Gastrocnemius medialis (tissue), 4 donors: ENCODE measurements around the gene ACTN4. TPM values are rescaled to one million over a fixed set of nuclear protein-coding genes. Genes with fewer than 3 reads are reported as not detected.

Experiments used
- ATAC-seq, 2 donors: fragments of 150-250 bp; one replicate each; pipeline ENCODE4 v1.9.1; 2016
- DNase-seq, 2 donors: peaks; one replicate each; pipeline ENCODE4 v3.0.0-alpha.2; 2019
- H3K27ac ChIP-seq, 4 donors: fragments of 200-600 bp; sonication (generic); 1 replicate in 1 of 4; 2 replicates in 3 of 4; pipeline ENCODE4 v1.5.1; 2016 to 2018; ENCODE audit warnings: mild to moderate bottlenecking in 2 of 4, moderate library complexity in 1 of 4
- H3K27me3 ChIP-seq, 3 donors: fragments of 200-600 bp; sonication (generic) in 2 of 3; 1 replicate in 1 of 3; 2 replicates in 2 of 3; pipeline versions ENCODE4 v1.5.1 to v1.6.0; 2016 to 2019; ENCODE audit warnings: mild to moderate bottlenecking in 1 of 3, moderate library complexity in 1 of 3
- H3K36me3 ChIP-seq, 2 donors: fragments of 200-600 bp; sonication (generic) in 1 of 2; one replicate each; pipeline ENCODE4 v1.5.1; 2017 to 2018
- H3K4me1 ChIP-seq, 2 donors: fragments of 200-600 bp; sonication (generic) in 1 of 2; one replicate each; pipeline ENCODE4 v1.5.1; 2016 to 2017; ENCODE audit warnings: mild to moderate bottlenecking in 2 of 2
- H3K4me3 ChIP-seq, 4 donors: fragments of 200-600 bp; sonication (generic) in 3 of 4; 1 replicate in 1 of 4; 2 replicates in 3 of 4; pipeline ENCODE4 v1.5.1; 2016 to 2019; ENCODE audit warnings: mild to moderate bottlenecking in 2 of 4
- H3K9me3 ChIP-seq, 3 donors: fragments of 200-600 bp; sonication (generic) in 2 of 3; 1 replicate in 1 of 3; 2 replicates in 2 of 3; pipeline ENCODE4 v1.5.1; 2016 to 2019
- CTCF ChIP-seq, 5 experiments: fragments of 450-650 bp in 3 of 5; fragments of 200-600 bp in 2 of 5; sonication (generic) in 2 of 5; IDR thresholded peaks in 4 of 5; conservative IDR thresholded peaks in 1 of 5; 1 replicate in 4 of 5; 2 replicates in 1 of 5; pipeline ENCODE4 v1.5.1; 2016 to 2019; ENCODE audit warnings: antibody characterized with exemption in 5 of 5, mild to moderate bottlenecking in 3 of 5, moderate library complexity in 3 of 5
- POLR2A ChIP-seq, 2 donors: fragments of 450-650 bp; IDR thresholded peaks; one replicate each; pipeline ENCODE4 v1.6.1; 2017; ENCODE audit warnings: antibody characterized with exemption in 2 of 2, mild to moderate bottlenecking in 2 of 2, moderate library complexity in 2 of 2
- in situ Hi-C, 4 donors: fragments of 200-750 bp; cut with MboI; loops; one replicate each; pipeline versions ENCODE4 v1.15.0 to v1.8.0; 2017; ENCODE audit warnings: low sequenced_read_pairs in 4 of 4
- intact Hi-C: fragments of 100-400 bp; cut with DNase I; formaldehyde crosslinking; loops from one replicate; pipeline ENCODE4 v1.15.1; 2023; ENCODE audit warnings: low total_unique reads
- total RNA-seq, 4 donors: library from RNA; depleted of rRNA; stranded (reverse); fragments of >200 nt; gene quantifications; one replicate each; pipeline versions ENCODE4 v1.1.0 to v1.2.3, GENCODE V29; 2016

ACTN4 gene
- total RNA-seq, 4 donors from 2014 or later = 32.0 to 85.3 (median 63.9) TPM

DNA sequence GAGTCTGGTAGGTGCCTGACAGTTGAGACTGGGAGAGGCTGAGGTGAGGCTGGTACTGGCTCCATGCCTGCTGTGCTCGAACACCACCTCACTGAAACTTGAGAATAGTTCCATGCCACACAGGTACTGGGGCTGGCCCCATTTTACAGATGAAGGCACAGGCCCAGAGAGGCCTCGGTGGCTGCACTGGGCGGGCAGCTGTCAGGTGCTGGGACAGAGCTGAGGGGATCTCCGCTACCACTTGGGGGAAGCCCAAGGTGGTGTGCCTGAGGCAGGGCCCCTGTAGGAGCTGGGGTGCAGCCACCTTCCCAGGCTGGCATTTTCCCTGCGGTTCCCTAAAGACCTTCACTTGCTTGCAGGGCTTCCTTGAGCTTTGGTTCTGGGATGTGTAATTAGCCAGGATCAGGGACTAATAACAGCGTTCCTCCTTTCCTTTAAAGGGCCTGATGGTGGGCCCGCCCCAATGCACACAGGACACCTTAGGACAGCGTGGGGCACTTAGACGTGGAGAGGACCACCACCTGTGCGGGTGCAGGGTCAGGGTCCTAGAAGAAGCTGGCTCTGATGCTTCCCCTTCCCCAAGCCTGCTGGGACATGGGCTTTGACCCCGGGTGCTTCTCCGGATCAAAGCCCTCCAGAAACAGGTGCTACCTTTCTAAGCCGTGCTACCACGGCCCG is 73.2 kb downstream of the ACTN4 start:
- no peak overlapping the region for H3K4me3 ChIP-seq
- H3K36me3 ChIP-seq = peaks cover 4 to 70% of the 10 kb centered on the region in 2 donors
- H3K27ac ChIP-seq = peak overlapping the region; percentile 51 to 78 (median 60)
- in situ Hi-C loops (no loop called here), intact Hi-C loops (no loop called here)
- no peaks in the 10 kb centered on the region for H3K27me3 ChIP-seq
- H3K9me3 ChIP-seq = no peaks in the 10 kb centered on the region
- ATAC-seq (no peak), DNase-seq (no peak)
- H3K4me1 ChIP-seq = peaks cover 12 to 15% of the 10 kb centered on the region in 2 donors
- TF ChIP-seq POLR2A (IDR thresholded peaks at IDR 0.05) (no peak), CTCF (IDR thresholded peaks at IDR 0.05 in 4 of 5, conservative IDR thresholded peaks at IDR 0.05 in 1 of 5) (no peak)

DNA sequence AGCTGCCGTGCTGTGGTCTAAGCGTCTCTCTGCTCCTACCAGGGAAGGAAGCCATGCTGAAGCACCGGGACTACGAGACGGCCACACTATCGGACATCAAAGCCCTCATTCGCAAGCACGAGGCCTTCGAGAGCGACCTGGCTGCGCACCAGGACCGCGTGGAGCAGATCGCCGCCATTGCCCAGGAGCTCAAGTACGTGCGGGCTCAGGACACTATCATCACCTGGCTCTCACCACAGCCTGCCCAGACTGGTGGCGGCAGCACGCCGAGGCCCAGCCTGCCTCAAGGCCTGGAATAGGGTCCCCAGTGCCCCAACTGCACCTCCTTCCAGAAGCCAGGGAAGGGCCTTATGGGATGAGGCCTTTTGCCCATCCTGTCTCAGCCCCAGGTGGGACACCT is 74.0 kb downstream of the ACTN4 start:
- H3K27me3 ChIP-seq = no peaks in the 10 kb centered on the region
- intact Hi-C loops (no loop called here), in situ Hi-C loops (no loop called here)
- no peak for TF ChIP-seq CTCF (IDR thresholded peaks at IDR 0.05 in 4 of 5, conservative IDR thresholded peaks at IDR 0.05 in 1 of 5)
- TF ChIP-seq POLR2A (IDR thresholded peaks at IDR 0.05) = no peak
- peaks cover 10 to 11% of the 10 kb centered on the region in 2 donors for H3K4me1 ChIP-seq
- H3K36me3 ChIP-seq = peaks cover 8 to 78% of the 10 kb centered on the region in 2 donors
- ATAC-seq (no peak), DNase-seq (no peak)
- no peaks in the 10 kb centered on the region for H3K9me3 ChIP-seq
- peak overlapping the region; percentile 23 to 78 (median 66) for H3K27ac ChIP-seq
- no peak overlapping the region for H3K4me3 ChIP-seq

GRCh38 chr19:38721979-38722773 is 74.7 kb downstream of the ACTN4 start:
- H3K27me3 ChIP-seq = no peaks in the 10 kb centered on the region
- H3K27ac ChIP-seq = peak overlapping the region; percentile 23 to 78 (median 66)
- in situ Hi-C loops = no loop called here
- no peak for ATAC-seq
- intact Hi-C loops = no loop called here
- peaks cover 8 to 79% of the 10 kb centered on the region in 2 donors for H3K36me3 ChIP-seq
- TF ChIP-seq CTCF (IDR thresholded peaks at IDR 0.05 in 4 of 5, conservative IDR thresholded peaks at IDR 0.05 in 1 of 5) (no peak), POLR2A (IDR thresholded peaks at IDR 0.05) (no peak)
- H3K4me3 ChIP-seq = no peak overlapping the region
- no peaks in the 10 kb centered on the region for H3K9me3 ChIP-seq
- peaks cover 10 to 11% of the 10 kb centered on the region in 2 donors for H3K4me1 ChIP-seq
- DNase-seq = no peak

DNA sequence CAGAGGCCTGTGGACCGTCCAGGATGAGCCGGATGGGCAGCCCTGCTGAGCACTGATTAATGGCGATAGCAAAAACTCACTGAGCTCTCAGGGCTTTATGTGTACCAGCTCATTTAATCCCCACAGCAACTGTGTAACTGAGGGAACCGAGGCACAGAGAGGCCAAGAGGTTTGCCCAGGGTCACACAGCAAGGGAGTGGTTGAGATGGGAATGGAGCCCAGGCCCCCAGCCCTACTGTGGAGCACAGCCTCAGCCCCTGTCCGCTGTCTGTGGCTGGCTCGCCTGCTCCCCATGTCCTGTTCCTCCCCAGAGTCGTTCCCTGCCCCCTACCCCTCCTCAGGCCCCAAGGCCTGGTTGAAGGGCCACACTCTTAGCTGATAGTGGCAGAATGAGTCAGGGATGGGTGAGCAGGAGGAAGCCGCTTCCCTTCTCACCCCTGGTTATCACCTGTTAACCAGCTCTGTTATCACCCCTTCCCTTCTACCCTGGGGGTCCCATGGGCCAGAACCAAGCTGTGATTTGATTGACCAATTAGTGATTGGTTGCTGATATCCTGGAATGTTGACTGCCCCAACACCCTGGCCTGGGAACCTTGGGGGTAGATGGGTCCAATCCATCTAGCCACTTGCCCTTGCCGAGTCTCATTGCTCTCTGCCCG is 75.6 kb downstream of the ACTN4 start:
- in situ Hi-C loops = no loop called here
- H3K4me3 ChIP-seq = no peak overlapping the region
- TF ChIP-seq CTCF (IDR thresholded peaks at IDR 0.05 in 4 of 5, conservative IDR thresholded peaks at IDR 0.05 in 1 of 5) (no peak), POLR2A (IDR thresholded peaks at IDR 0.05) (no peak)
- intact Hi-C loops = no loop called here
- no peaks in the 10 kb centered on the region for H3K27me3 ChIP-seq
- no peak for DNase-seq
- H3K4me1 ChIP-seq = peaks cover 10 to 11% of the 10 kb centered on the region in 2 donors
- H3K9me3 ChIP-seq = no peaks in the 10 kb centered on the region
- H3K27ac ChIP-seq = peak overlapping the region; percentile 23 to 78 (median 66)
- H3K36me3 ChIP-seq = peaks cover 8 to 79% of the 10 kb centered on the region in 2 donors
- no peak for ATAC-seq
